ENCODE results near the gene APOO.

APOO gene

DNA sequence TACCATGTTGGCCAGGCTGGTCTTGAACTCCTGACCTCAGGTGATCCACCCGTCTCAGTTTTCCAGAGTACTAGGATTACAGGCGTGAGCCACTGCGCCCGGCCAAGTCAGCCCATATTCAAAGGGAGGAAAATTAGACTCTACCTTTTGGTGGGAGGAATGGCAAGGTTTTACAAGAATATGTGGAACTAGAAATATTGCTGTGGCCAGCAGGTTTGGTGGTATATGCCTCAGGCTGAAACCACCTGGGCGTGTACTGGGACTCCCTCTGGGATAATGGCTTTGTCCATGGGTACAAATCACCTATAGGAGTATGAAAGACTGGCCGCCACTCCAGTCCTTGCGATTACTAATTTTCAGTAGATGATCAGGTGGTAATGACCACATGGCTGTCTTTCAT, 92.4 kb downstream of the APOO start:
- no peak for FAIRE-seq

DNA sequence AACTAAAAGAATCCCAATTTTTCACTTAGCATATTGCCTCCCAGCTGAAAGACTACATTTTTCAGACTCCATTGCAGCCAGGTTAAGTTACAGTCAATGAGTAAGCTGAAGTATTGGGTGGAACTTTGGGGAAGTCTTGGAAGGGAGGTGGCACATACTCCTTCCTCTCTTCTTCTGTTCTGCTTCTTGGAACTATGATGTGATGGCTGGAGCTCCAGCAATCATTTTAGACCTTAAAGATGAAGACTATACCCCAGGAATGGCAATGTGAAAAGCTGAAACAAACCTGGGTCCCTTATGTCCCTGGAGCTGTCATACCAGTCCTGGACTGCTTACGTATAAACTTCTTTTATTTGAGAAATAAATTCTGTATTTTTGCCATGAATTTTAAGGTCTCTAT, 93.9 kb downstream of the APOO start:
- FAIRE-seq: no peak

GRCh38 chrX:23811656-23812055, 96.1 kb downstream of the APOO start:
- FAIRE-seq: no peak

GRCh38 chrX:23811108-23811651, 96.6 kb downstream of the APOO start:
- peak; percentile 77 for FAIRE-seq

- FAIRE-seq: no peak
Observed at GRCh38 chrX:23810279-23810678, 97.5 kb downstream of the APOO start.

GRCh38 chrX:23805389-23805788, 102.3 kb downstream of the APOO start:
- FAIRE-seq: no peak

DNA sequence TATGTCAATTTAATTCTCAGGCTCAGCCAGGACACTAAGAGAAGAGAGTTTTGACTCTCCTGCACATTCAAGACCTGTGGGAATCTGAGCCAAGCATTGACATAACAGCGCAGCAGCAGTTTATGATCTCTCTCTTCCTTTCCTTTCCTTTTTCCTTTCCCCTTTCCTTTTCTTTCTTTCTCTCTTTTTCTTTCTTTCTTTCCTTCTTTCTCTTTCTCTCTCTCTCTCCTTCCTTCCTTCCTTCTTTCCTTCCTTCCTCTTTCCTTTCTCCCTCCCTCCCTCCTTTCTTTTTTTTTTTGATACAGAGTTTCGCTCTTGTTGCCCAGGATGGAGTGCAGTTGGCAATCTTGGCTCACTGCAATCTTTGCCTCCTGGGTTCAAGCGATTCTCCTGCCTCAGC, 103.2 kb downstream of the APOO start:
- FAIRE-seq: no peak

DNA sequence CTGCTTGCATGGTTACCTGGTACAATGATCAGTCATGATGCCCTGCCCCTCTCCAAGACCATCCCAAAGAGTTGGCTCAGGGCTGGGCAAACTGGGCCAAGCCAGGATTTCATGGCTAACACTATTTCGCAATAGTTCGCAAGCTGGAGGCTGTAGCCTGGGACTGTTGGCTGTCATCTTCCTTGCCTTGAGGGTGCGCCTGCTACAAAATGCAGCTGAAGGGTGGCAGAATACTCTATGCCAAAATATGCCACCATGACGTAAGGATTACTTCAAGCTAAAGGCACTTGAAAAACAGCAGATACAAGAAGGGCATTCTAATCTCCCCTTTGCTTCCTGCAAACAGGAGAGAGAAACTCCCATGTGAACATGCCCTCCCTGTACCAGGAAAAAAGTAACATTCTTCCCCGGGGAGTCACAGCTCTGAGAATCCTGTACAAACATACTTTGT, 103.8 kb downstream of the APOO start:
- FAIRE-seq: peak; percentile 98

DNA sequence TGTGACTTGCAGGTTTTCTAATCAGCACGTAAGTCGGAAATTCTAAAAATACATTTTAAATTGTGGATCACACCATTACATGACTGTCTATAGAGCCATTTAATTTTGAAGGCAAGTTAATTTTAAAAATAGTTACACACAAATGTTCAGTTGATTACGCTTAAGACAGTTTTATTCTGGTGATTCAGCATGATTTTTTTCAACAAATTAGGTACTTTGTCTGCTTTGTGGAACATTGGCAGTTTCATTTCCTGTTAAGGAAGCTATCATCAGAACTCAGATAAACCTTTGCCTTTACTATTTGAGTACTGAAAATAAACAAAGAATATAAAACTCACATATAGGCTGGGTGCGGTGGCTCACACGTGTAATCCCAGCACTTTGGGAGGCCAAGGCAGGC, 105.3 kb downstream of the APOO start:
- FAIRE-seq: no peak

DNA sequence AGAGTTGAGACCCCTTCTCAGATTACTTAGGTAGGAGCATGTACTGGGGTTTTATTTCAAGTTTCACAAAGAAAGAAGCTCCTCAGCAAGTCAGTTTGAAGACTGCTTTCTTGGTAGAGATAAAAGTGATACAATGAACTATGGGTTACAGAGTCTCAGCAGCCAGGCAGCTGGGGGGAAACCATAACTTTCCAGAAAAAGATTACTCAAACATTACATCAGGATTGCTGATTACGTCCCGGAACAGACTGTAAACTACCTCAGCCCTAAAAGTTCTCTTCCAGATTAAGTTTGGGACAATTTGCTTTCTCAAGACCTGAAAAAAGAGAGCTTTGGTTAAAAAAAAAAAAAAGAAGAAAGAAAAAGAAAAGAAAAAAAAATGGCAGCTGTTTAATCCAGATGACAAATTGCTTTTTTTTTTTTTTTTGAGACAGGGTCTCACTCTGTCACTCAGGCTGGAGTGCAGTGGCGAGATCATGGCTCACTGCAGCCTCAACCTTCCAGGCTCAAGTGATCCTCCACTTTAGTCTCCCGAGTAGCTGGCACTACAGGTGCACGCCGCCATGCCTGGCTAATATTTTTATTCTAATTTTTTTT, 108.2 kb downstream of the APOO start:
- FAIRE-seq: no peak

- peak; percentile 98 for FAIRE-seq
Observed at GRCh38 chrX:23797371-23798128, 110.2 kb downstream of the APOO start.

DNA sequence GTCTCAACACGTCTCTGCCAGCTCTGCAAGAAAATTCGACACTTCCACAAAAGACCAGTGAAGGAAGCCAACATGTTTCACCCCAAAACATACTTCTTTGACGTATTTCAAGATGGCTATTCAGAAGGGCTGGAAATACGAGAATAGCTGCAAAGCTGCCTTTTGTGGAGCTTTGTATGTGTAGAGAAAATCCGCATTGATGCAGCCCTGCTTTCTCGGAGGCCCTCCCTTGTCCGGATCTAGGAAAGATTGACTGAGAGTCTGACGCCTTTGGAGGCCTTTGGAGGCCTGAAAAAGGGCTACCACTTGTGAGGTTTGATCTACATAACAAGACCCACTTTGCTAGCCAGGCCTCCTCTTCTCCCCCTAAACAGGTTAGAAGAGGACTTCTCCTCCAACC, 112.5 kb downstream of the APOO start:
- FAIRE-seq: no peak

- FAIRE-seq: peak; percentile 94
Observed at GRCh38 chrX:23792861-23793553, 114.7 kb downstream of the APOO start.

DNA sequence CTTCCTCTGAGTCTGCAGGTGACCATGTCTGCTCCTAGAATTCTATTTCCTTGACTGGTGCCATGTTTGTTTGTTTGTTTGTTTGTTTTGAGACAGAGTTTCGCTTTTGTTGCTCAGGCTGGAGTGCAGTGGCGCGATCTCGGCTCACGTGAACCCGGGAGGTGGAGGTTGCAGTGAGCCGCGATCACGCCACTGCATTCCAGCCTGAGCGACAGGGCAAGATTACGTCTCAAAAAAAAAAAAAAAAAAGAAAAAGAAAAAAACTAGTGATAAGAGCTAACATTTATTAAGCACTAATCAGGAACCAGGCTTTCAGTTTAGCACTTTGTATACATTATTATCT, 117.6 kb downstream of the APOO start:
- FAIRE-seq: peak; percentile 63

DNA sequence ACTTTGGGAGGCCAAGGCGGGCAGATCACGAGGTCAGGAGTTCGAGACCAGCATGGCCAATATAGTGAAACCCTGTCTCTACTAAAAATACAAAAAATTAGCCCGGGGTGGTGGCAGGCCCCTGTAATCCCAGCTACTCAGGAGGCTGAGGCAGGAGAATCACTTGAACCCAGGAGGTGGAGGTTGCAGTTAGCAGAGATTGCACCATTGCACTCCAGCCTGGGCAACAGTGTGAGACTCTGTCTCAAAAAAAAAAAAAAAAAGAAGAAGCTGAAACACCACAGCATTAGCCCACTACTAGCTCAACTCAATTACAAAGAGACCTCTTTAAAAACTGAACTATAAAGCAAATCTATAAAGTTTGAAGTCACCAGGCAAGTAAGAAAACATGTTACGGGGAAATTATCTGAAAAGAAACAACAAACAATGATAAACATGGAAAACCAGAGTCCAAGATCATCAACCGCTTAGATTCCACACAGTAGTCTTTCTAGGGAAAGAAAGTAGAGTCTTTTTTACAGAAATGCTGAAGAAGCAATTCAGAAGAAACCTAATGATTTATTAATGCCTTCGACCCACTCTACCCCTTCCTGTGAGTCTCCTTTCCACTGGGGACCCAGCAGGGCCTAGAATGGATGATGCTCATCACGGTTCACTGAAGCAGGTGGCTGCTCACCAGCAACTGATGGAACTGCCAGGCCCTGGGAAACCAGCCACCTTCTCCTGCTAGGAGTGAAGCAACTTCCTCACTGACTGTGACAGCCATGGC, 118.2 kb downstream of the APOO start:
- no peak for FAIRE-seq

DNA sequence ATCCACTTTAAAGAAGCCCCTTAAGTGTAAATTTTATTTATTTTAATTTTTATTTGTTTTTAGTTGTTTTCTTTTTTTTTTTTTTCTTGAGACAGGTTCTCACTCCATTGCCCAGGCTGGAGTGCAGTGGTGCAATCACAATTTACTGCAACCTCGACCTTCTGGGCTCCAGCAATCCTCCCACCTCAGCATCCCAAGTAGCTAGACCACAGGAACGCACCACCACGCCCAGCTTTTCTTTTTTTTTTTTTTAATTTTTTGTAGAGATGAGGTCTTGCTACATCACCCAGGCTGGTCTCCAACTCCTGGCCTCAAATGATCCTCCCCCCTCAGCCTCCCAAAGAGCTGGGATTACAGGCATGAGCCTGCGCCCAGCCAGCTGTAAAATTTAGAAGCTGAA, 118.8 kb downstream of the APOO start:
- FAIRE-seq: peak; percentile 67

DNA sequence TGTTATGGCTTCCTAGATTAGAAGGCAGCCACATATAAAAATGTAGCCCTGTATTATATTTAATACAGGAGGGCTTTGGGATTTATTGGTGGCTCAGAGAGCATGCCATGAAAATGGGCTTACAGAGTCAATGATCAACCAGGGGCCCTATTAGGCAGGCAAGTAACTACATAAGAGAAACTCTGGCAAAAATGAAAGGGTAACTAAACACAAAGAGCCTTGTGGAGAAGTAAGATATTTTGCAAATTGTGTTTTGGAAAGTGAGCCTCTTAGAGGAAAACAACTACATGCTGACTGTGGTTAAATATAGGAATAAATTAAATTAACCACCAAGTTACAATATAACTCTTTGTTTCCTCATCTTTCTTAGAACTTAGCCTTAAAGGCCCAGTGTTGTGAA, 119.2 kb downstream of the APOO start:
- no peak for FAIRE-seq

GRCh38 chrX:23787745-23788118, 120.0 kb downstream of the APOO start:
- FAIRE-seq: no peak

GRCh38 chrX:23786268-23786815, 121.4 kb downstream of the APOO start:
- no peak for FAIRE-seq

DNA sequence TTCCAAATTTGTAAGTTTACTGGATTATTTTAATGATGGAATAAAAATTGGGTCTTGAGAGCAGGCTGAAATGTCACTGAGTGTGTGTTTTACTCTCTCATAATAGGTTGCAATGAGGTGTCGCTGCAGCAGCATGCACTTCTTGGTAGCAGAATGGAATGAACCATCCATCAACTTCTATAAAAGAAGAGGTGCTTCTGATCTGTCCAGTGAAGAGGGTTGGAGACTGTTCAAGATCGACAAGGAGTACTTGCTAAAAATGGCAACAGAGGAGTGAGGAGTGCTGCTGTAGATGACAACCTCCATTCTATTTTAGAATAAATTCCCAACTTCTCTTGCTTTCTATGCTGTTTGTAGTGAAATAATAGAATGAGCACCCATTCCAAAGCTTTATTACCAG, 122.2 kb downstream of the APOO start:
- no peak for FAIRE-seq

- FAIRE-seq: no peak
Observed at GRCh38 chrX:23784470-23785331, 123.0 kb downstream of the APOO start.

Data from G401.6 (cell line).